ENCODE data around the gene TRPV3. TPM values are rescaled to one million over a fixed set of nuclear protein-coding genes. Genes with fewer than 3 reads are reported as not detected.
"Not testable (repeated sequence)": the region's sequence is repeated elsewhere in the genome, so short reads cannot be mapped to it uniquely, and the experiment has no call there.

TRPV3 gene
- total and polyA plus RNA-seq, 10 donors = 0.13 to 2.0 (median 0.99) TPM

- Histone ChIP-seq H3K27ac (no peak overlapping the region), H3K27me3 (replicated peaks in 1 of 7) (no peaks in the 10 kb centered on the region), H3K4me1 (peaks cover 0 to 11% (median 0%) of the 10 kb centered on the region in 6 donors), H3K4me3 (no peak overlapping the region), H3K9me3 (peaks cover 0 to 3% (median 0%) of the 10 kb centered on the region in 8 donors), H3K36me3 (no peaks in the 10 kb centered on the region)
- DNase-seq = no peak
- 84 to 95% (median 90%) methylated on average over 21 of the region's 21 CpGs for WGBS, 5 donors
- intact Hi-C loops (cut with DNase I; ENCODE audit: low total_unique reads) = no loop called here
- TF ChIP-seq CTCF (IDR thresholded peaks at IDR 0.05 in 8 of 11, conservative IDR thresholded peaks at IDR 0.05 in 3 of 11) (no peak), POLR2AphosphoS5 (IDR thresholded peaks at IDR 0.05) (no peak), POLR2A (IDR thresholded peaks at IDR 0.05) (no peak)
Observed at GRCh38 chr17:3472137-3472536, 85.5 kb downstream of the TRPV3 start.

- no peaks in the 10 kb centered on the region for H3K36me3 ChIP-seq
- WGBS, 5 donors = 92 to 98% (median 96%) methylated on average over 37 to 38 of the region's 38 CpGs
- peaks cover 0 to 11% (median 0%) of the 10 kb centered on the region in 6 donors for H3K4me1 ChIP-seq
- intact Hi-C loops (cut with DNase I; ENCODE audit: low total_unique reads) = no loop called here
- peaks cover 0 to 3% (median 0%) of the 10 kb centered on the region in 8 donors for H3K9me3 ChIP-seq
- H3K4me3 ChIP-seq = no peak within 1 kb of the TSS
- no peaks in the 10 kb centered on the region for H3K27me3 ChIP-seq (replicated peaks in 1 of 7)
- no peak for DNase-seq
- no peak for TF ChIP-seq POLR2AphosphoS5 (IDR thresholded peaks at IDR 0.05)
- H3K27ac ChIP-seq = no peak within 1 kb of the TSS
Observed at GRCh38 chr17:3471599-3471998, 86.0 kb downstream of the TRPV3 start, which contains the start of gene SPATA22. SPATA22 (minus strand) TSS chr17:3471819; CDS start chr17:3469325, 2,494 bp downstream.

- no peak for DNase-seq
- WGBS, 5 donors = 65 to 78% (median 70%) methylated on average over 5 of the region's 5 CpGs
- Histone ChIP-seq H3K27me3 (replicated peaks in 1 of 7) (no peaks in the 10 kb centered on the region), H3K4me1 (peaks cover 0 to 1% (median 0%) of the 10 kb centered on the region in 6 donors), H3K4me3 (no peak overlapping the region), H3K27ac (no peak overlapping the region), H3K9me3 (peaks cover 0 to 3% (median 0%) of the 10 kb centered on the region in 8 donors), H3K36me3 (no peaks in the 10 kb centered on the region)
- TF ChIP-seq POLR2A (IDR thresholded peaks at IDR 0.05) (no peak), POLR2AphosphoS5 (IDR thresholded peaks at IDR 0.05) (no peak), CTCF (IDR thresholded peaks at IDR 0.05 in 8 of 11, conservative IDR thresholded peaks at IDR 0.05 in 3 of 11) (no peak)
- intact Hi-C loops (cut with DNase I; ENCODE audit: low total_unique reads) = no loop called here
Observed at GRCh38 chr17:3469529-3469928, 88.1 kb downstream of the TRPV3 start.

GRCh38 chr17:3466355-3466754, 91.3 kb downstream of the TRPV3 start:
- H3K9me3 ChIP-seq; H3K27ac ChIP-seq; DNase-seq; H3K27me3 ChIP-seq (replicated peaks in 1 of 7); H3K36me3 ChIP-seq; H3K4me1 ChIP-seq; H3K4me3 ChIP-seq; intact Hi-C loops (cut with DNase I; ENCODE audit: low total_unique reads): not testable (repeated sequence)
- WGBS, 5 donors = 63 to 92% (median 80%) methylated on average over 1 of the region's 1 CpG

Other genes starting within 250 kb of the TRPV3 start
- gene OR3A2, start 171.5 kb downstream of the TRPV3 start, total RNA-seq = 1 to 10 TPM in 1 of 7 donors, under 1 TPM in 2, not detected in 4; 0.23 to 1.6 (median 0.30) TPM
- gene OR3A2, start 171.5 kb downstream of the TRPV3 start, polyA plus RNA-seq = not detected
- gene OR1E1, start 159.4 kb downstream of the TRPV3 start, total RNA-seq = under 1 TPM in 1 of 7 donors, not detected in 6; 0.29 TPM
- gene OR1E1, start 159.4 kb downstream of the TRPV3 start, polyA plus RNA-seq = not detected
- gene OR3A3, start 146.4 kb downstream of the TRPV3 start, total RNA-seq = under 1 TPM in 2 of 7 donors, not detected in 5; 0.60 to 0.85 TPM
- gene OR3A3, start 146.4 kb downstream of the TRPV3 start, polyA plus RNA-seq = not detected
- not detected for gene OR1E2, start 124.0 kb downstream of the TRPV3 start, total RNA-seq
- gene OR1E2, start 124.0 kb downstream of the TRPV3 start, polyA plus RNA-seq = not detected
- under 1 TPM in 1 of 7 donors, not detected in 6; 0.54 TPM for gene SPATA22, start 86.0 kb downstream of the TRPV3 start, total RNA-seq
- under 1 TPM; 0.22 to 0.80 (median 0.24) TPM for gene SPATA22, start 86.0 kb downstream of the TRPV3 start, polyA plus RNA-seq
- gene ASPA, start 81.8 kb downstream of the TRPV3 start, total RNA-seq = 10 to 100 TPM in 1 of 7 donors, 1 to 10 TPM in 6; 1.4 to 10.8 (median 7.0) TPM
- gene ASPA, start 81.8 kb downstream of the TRPV3 start, polyA plus RNA-seq = 1 to 10 TPM in 1 of 3 donors, under 1 TPM in 2; 0.86 to 1.6 (median 0.93) TPM
- 1 to 10 TPM; 2.1 to 6.8 (median 4.2) TPM for gene TRPV1, start 51.6 kb upstream of the TRPV3 start, total RNA-seq
- gene TRPV1, start 51.6 kb upstream of the TRPV3 start, polyA plus RNA-seq = 1 to 10 TPM; 2.2 to 3.0 (median 2.5) TPM
- 10 to 100 TPM in 6 of 7 donors, 1 to 10 TPM in 1; 8.6 to 13.6 (median 10.4) TPM for gene SHPK, start 78.4 kb upstream of the TRPV3 start, total RNA-seq
- 1 to 10 TPM; 2.3 to 4.3 (median 2.6) TPM for gene SHPK, start 78.4 kb upstream of the TRPV3 start, polyA plus RNA-seq
- 10 to 100 TPM; 11.8 to 42.5 (median 16.5) TPM for gene CTNS, start 78.9 kb upstream of the TRPV3 start, total RNA-seq
- 1 to 10 TPM; 5.7 to 8.9 (median 5.7) TPM for gene CTNS, start 78.9 kb upstream of the TRPV3 start, polyA plus RNA-seq
- gene TAX1BP3, start 110.8 kb upstream of the TRPV3 start, total RNA-seq = 10 to 100 TPM; 32.9 to 57.1 (median 53.5) TPM
- gene TAX1BP3, start 110.8 kb upstream of the TRPV3 start, polyA plus RNA-seq = 10 to 100 TPM; 35.2 to 65.7 (median 47.9) TPM
- 10 to 100 TPM in 5 of 7 donors, 1 to 10 TPM in 2; 6.0 to 28.8 (median 20.0) TPM for gene EMC6, start 111.0 kb upstream of the TRPV3 start, total RNA-seq
- 10 to 100 TPM; 49.1 to 85.3 (median 67.9) TPM for gene EMC6, start 111.0 kb upstream of the TRPV3 start, polyA plus RNA-seq
- gene P2RX5, start 138.3 kb upstream of the TRPV3 start, total RNA-seq = 100 to 1,000 TPM in 6 of 7 donors, 10 to 100 TPM in 1; 62.5 to 185 (median 143) TPM
- gene P2RX5, start 138.3 kb upstream of the TRPV3 start, polyA plus RNA-seq = 100 to 1,000 TPM; 276 to 313 (median 280) TPM
- gene HASPIN, start 166.1 kb upstream of the TRPV3 start, total RNA-seq = 1 to 10 TPM; 1.5 to 4.7 (median 2.6) TPM
- 1 to 10 TPM in 2 of 3 donors, under 1 TPM in 1; 0.74 to 2.5 (median 1.8) TPM for gene HASPIN, start 166.1 kb upstream of the TRPV3 start, polyA plus RNA-seq
- 10 to 100 TPM; 20.3 to 31.4 (median 26.3) TPM for gene ITGAE, start 243.4 kb upstream of the TRPV3 start, total RNA-seq
- gene ITGAE, start 243.4 kb upstream of the TRPV3 start, polyA plus RNA-seq = 10 to 100 TPM; 75.2 to 91.1 (median 78.3) TPM